Measurements from ENCODE around the gene ZFP36L2.

Gene ZFP36L2

GRCh38 chr2:43225093-43225787, 1.2 kb downstream of the ZFP36L2 start:
- DNase-seq (ENCODE audit: extremely low read depth, low read depth): no peak
- TF ChIP-seq CTCF (IDR thresholded peaks at IDR 0.05; ENCODE audit: low read depth, low read length, missing control alignments): no peak

GRCh38 chr2:43224571-43225092, 1.8 kb downstream of the ZFP36L2 start:
- TF ChIP-seq CTCF (IDR thresholded peaks at IDR 0.05; ENCODE audit: low read depth, low read length, missing control alignments): no peak
- H3K4me3 ChIP-seq (replicated peaks; ENCODE audit: low read depth, low read length): peak overlapping the region; percentile 74
- DNase-seq (ENCODE audit: extremely low read depth, low read depth): no peak

More at GRCh38 chr2:43225093-43225787, 1.2 kb downstream of the ZFP36L2 start:
- peak overlapping the region; percentile 74 for H3K4me3 ChIP-seq (replicated peaks; ENCODE audit: low read depth, low read length)

- peak; percentile 19 for TF ChIP-seq CTCF (IDR thresholded peaks at IDR 0.05; ENCODE audit: low read depth, low read length, missing control alignments)
- no peak for DNase-seq (ENCODE audit: extremely low read depth, low read depth)
- H3K4me3 ChIP-seq (replicated peaks; ENCODE audit: low read depth, low read length): peak overlapping the region; percentile 74
These were observed 2.3 kb downstream of the ZFP36L2 start for GRCh38 chr2:43224131-43224570.

- peak overlapping the region; percentile 74 for H3K4me3 ChIP-seq (replicated peaks; ENCODE audit: low read depth, low read length)
- no peak for TF ChIP-seq CTCF (IDR thresholded peaks at IDR 0.05; ENCODE audit: low read depth, low read length, missing control alignments)
- no peak for DNase-seq (ENCODE audit: extremely low read depth, low read depth)
These were observed 2.8 kb downstream of the ZFP36L2 start for GRCh38 chr2:43223521-43224001.

GRCh38 chr2:43222475-43223309, 3.7 kb downstream of the ZFP36L2 start:
- TF ChIP-seq CTCF (IDR thresholded peaks at IDR 0.05; ENCODE audit: low read depth, low read length, missing control alignments): no peak
- peak overlapping the region; percentile 74 for H3K4me3 ChIP-seq (replicated peaks; ENCODE audit: low read depth, low read length)
- no peak for DNase-seq (ENCODE audit: extremely low read depth, low read depth)

- peak overlapping the region; percentile 74 for H3K4me3 ChIP-seq (replicated peaks; ENCODE audit: low read depth, low read length)
- DNase-seq (ENCODE audit: extremely low read depth, low read depth): peak; percentile 82
- no peak for TF ChIP-seq CTCF (IDR thresholded peaks at IDR 0.05; ENCODE audit: low read depth, low read length, missing control alignments)
These were observed 4.5 kb downstream of the ZFP36L2 start for GRCh38 chr2:43221763-43222474.
